ENCODE measurements around the gene GNG13.

GNG13 gene

GRCh38 chr16:813204-813915 is 12.8 kb upstream of the GNG13 start:
- DNase-seq = peak; percentile 37

- DNase-seq = no peak
These were observed 7.5 kb upstream of the GNG13 start for GRCh38 chr16:808085-808386.

DNA sequence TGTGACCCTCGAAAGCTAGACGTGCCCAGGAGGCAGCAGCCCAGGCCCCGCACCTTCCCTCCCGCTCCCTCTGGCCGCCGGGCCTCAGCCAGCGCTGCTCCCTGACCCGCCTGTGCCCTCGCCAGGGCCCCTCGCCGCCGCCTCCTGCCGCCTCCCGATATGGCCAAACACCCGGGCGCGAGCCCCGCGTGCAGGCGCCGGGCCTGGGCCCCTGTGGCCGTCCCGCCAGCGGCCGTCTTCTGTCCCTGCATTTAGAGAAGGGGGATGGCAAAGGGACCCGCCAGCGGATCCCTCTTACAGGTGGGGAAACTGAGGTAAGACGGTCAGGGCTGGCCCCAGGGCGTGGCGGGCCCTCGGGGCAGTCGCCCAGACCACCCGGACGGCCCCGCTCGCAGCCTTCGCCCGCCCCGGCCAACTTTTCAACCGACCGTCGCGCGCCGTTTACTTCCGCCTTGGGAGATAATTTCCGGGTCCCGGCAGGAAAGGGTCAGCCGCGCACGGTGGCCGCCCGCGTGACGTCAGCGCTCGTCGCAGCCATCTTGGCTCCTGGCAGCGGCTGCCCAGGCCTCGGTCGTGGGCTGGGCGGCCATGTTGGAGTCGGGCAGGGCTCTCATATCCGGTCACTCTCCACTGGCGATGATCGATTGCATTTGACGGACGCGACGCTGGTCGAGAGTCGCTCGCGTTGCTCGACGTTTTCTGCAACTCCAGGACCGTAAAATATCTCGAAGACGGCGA is 7.0 kb upstream of the GNG13 start:
- DNase-seq = peak; percentile 90

DNA sequence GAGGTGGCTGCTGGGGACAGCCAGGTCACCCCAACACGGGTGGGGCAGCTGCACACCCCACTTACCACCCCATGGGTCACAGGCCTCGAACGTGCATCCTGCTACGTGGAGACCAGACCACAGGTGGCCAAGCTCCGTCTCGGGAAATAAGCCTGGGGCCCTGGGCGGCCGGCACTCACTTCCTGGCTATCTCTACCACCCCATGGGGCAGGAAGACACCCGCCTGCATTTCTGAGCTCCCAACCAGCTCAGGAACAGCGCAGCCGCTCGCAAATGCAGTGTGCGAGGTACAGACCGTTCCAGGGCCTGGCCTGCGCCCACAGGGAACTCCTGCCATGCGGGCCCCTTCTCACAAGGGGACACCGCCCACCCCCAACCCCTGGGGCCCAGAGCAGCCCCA is 4.9 kb upstream of the GNG13 start:
- no peak for DNase-seq

- no peak for DNase-seq
These were observed 3.9 kb upstream of the GNG13 start for GRCh38 chr16:804193-805048.

GRCh38 chr16:803754-804080 is 3.2 kb upstream of the GNG13 start:
- no peak for DNase-seq

DNA sequence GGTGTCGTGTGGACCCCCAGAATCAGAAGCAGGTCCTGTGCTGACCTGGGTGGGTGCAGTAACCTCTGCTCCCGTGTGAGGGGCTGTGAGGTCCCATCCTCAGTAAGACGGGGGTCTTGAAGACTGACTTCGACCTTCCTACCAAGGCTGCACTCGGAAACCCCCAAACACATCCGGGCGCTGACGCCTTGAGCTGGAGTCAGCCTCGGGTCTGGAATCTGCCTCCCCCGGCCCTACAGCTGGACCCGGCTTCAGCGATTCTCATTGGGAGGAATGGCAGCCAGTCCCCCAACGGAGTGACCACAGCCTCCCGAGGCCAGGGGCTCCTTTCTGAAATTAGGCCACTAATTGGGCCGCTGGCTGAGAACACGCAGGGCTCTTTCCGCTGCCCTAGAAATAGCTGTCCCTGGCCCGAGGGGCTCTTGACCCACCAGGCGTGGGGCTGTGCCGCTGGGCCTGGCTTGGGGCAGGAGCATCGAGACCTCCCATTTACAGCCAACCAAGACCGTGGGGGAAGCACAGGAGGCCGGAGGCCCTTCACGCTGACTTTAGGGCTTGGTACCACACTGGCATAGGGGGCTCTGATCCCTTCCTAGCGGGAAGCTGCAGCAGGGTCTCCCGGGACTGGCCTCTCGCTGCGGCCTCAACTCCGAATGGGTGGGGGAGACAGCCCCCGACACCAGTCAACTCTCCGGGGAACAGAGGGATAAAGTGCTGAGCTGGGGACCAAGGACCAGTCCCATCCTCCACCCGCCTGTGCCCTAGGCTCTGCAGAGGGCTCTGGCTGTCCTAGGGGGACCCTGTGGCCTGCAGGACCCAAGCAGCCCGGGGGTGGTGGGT is 2.6 kb upstream of the GNG13 start:
- DNase-seq = no peak

DNA sequence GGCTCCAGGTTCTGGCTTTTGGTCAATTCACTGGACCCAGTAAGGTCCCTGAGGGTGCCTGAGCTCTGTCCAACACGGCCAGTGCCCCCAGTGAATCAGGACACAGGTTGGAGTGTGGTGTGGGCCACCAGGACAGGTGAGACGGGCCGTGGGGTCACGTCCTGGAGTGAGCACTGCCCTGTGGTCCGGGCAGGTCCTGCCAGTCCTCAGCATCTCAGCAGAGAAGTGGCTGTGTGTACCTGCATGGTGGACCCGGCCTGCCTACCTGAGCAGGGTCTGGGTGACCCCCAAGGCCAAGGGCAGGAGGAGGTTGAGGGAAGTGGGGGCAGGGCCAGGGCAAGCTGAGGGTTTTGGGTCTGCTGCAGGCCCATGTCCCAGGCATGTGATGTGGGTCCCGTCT is 1.9 kb upstream of the GNG13 start:
- no peak for DNase-seq

- DNase-seq = no peak
These were observed 1.2 kb upstream of the GNG13 start for GRCh38 chr16:801584-802363.

- DNase-seq = no peak
These were observed 439 bp upstream of the GNG13 start for GRCh38 chr16:800834-801511.

GRCh38 chr16:799111-799947 is 1.2 kb downstream of the GNG13 start:
- no peak for DNase-seq

GRCh38 chr16:798666-799065 is 1.9 kb downstream of the GNG13 start:
- DNase-seq = no peak

DNA sequence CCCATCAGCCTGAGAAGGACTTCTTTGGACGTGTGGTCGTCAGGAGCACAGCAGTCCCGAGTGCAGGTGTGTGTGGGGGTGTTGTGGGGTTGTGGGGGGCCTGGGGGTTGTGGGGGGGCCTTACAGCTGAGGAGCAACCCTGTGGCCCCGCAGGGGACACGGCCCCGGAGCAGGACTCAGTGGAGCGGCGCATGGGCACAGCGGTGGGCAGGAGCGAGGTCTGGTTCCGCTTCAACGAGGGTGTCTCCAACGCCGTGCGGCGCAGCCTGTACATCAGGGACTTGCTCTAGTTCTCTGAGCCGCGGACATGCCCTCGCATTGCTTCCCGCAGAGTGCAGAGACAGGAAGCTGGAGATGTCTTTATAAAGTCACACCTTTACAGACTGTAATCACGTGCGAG is 2.8 kb downstream of the GNG13 start:
- DNase-seq = no peak

GRCh38 chr16:797120-797420 is 3.5 kb downstream of the GNG13 start:
- no peak for DNase-seq

- DNase-seq = no peak
These were observed 4.0 kb downstream of the GNG13 start for GRCh38 chr16:796296-797119.

- DNase-seq = no peak
These were observed 4.8 kb downstream of the GNG13 start for GRCh38 chr16:795580-796229.

GRCh38 chr16:794853-795466 is 5.6 kb downstream of the GNG13 start:
- no peak for DNase-seq

DNA sequence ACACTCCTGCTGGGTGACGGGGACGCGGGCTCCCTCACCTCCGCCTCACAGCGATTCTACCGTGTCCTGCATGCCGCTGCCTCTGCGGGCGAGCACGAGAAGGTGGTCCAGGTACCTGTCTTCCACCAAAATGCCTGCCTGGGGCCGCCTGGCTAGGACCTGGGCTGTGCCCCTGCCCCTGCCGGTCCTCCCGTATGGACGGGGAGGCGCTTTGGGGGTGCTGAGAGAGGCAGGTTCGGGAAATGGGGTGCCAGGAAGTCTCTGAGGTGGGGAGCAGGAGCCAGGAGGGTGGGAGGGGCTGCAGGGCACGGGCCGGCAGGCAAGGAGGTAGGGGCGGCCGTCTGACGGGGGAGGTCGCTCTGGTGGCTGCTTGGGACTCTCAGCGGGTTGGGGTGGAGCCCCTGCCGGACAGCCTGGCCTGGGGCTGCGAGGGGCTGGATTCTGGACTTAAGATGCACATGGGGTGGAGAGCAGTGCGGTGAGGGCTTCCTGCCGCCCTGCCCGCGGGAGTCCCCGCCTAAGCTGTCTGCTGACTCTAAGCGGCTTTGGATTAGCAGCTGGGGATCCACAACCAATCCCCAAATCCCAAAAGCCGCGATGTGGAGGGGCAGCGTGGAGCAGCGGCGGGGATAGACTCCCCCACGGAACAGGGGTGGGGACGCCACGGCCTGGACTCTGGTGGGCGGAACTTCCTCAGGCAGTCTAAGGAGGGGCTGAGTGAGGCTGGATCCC is 6.3 kb downstream of the GNG13 start:
- no peak for DNase-seq

Data from fibroblast of skin of back (primary cell).